ENCODE data around the gene MRPL36.
"Not testable (repeated sequence)": the region's sequence is repeated elsewhere in the genome, so short reads cannot be mapped to it uniquely, and the experiment has no call there.

- TF ChIP-seq FOXA1 (IDR thresholded peaks at IDR 0.05); FOXM1 (IDR thresholded peaks at IDR 0.05; ENCODE audit: borderline replicate concordance); ELF4 (IDR thresholded peaks at IDR 0.05); HDGF (IDR thresholded peaks at IDR 0.05; ENCODE audit: borderline replicate concordance): not testable (repeated sequence)
These were observed 10.2 kb downstream of the MRPL36 start for GRCh38 chr5:1789438-1789833.

Measured in HEK293T (cell line).